GM10248 (cell line): ENCODE measurements around the gene PROZ.

Experiments
- CTCF ChIA-PET: fragments of 300-600 bp; sonication (Branson Sonifier 250); formaldehyde crosslinking; extraction: SDS; loops from one replicate; lab custom pipeline; 2021; ENCODE audit warnings: antibody characterized with exemption; lab: Yijun Ruan, JAX
- POLR2A ChIA-PET: fragments of 350-650 bp; sonication (Branson Sonifier 250); formaldehyde crosslinking; extraction: SDS; loops from one replicate; lab custom pipeline; 2020; ENCODE audit warnings: antibody characterized with exemption; lab: Yijun Ruan, JAX
- DNase-seq: peaks from one replicate; pipeline ENCODE4 v3.0.0; 2012; ENCODE audit errors: extremely low spot score
- CTCF ChIP-seq: IDR thresholded peaks from 2 replicates; pipeline ENCODE4 v1.5.1; 2012; ENCODE audit warnings: mild to moderate bottlenecking, low read depth; ENCODE audit errors: extremely low read depth, missing control alignments, control extremely low read depth

PROZ gene

GRCh38 chr13:113210833-113211232, 52.4 kb downstream of the PROZ start:
- no peak for DNase-seq
- no peak for TF ChIP-seq CTCF
- ChIA-PET POLR2A (no interaction called here), CTCF (no interaction called here)

- no peak for DNase-seq
- CTCF ChIA-PET: no interaction called here
- POLR2A ChIA-PET: no interaction called here
- TF ChIP-seq CTCF: peak; percentile 4
Measured at GRCh38 chr13:113211774-113212173, 53.3 kb downstream of the PROZ start.

GRCh38 chr13:113216254-113217048, 58.0 kb downstream of the PROZ start:
- POLR2A ChIA-PET: no interaction called here
- DNase-seq: no peak
- CTCF ChIA-PET: no interaction called here
- no peak for TF ChIP-seq CTCF

- no peak for TF ChIP-seq CTCF
- ChIA-PET POLR2A (no interaction called here), CTCF (interaction anchor here (1.0 to 2.0 kb wide), 4 partner anchors 9 to 245 kb away, joined by 3 to 9 read pairs (median 3); partner anchors contain the start of gene CUL4A)
- no peak for DNase-seq
Measured at GRCh38 chr13:113218586-113218985, 60.1 kb downstream of the PROZ start.

GRCh38 chr13:113219256-113219940, 61.0 kb downstream of the PROZ start:
- TF ChIP-seq CTCF: no peak
- POLR2A ChIA-PET: no interaction called here
- DNase-seq: no peak
- CTCF ChIA-PET: interaction anchor here (1.1 to 2.0 kb wide), 2 partner anchors 8 to 174 kb away, joined by 3 to 9 read pairs; no protein-coding TSS in a partner anchor

GRCh38 chr13:113220141-113220598, 61.7 kb downstream of the PROZ start:
- TF ChIP-seq CTCF: no peak
- CTCF ChIA-PET: no interaction called here
- POLR2A ChIA-PET: interaction anchor here (0.5 to 0.6 kb wide), 2 partner anchors 51 to 87 kb away, joined by 3 to 4 read pairs; no protein-coding TSS in a partner anchor
- no peak for DNase-seq
